Activated CD4-positive, alpha-beta T cell treated with anti-CD3 and anti-CD28 coated beads for 4 hours (primary cell): ENCODE data around the gene SPI1.

Experiments
- DNase-seq, 2 donors: peaks; one replicate each; pipeline ENCODE4 v3.0.0-alpha.2; 2020

Gene SPI1

GRCh38 chr11:47356129-47356997 is 22.0 kb downstream of the SPI1 start:
- no peak for DNase-seq

- DNase-seq = no peak
Measured at GRCh38 chr11:47355283-47356128, 22.8 kb downstream of the SPI1 start.

DNA sequence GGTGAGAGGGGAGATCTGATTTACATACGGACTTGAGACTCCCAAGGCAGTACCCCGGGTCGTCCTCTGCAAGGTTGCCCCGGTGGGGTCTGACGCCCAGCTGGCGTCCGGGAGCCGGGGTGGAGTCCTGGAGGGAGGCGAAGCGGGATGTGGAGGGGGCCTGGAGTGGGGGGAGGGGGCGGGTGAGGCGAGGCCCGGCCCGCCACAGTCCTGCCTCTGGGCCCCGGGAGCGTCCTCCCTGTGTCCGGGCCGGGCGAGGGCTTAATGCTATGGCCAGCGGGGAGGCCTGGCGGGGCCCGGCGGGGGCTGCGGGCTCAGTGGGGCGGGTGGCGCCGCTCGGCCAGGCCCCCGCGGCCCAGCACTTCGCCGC is 23.4 kb downstream of the SPI1 start:
- DNase-seq = no peak

DNA sequence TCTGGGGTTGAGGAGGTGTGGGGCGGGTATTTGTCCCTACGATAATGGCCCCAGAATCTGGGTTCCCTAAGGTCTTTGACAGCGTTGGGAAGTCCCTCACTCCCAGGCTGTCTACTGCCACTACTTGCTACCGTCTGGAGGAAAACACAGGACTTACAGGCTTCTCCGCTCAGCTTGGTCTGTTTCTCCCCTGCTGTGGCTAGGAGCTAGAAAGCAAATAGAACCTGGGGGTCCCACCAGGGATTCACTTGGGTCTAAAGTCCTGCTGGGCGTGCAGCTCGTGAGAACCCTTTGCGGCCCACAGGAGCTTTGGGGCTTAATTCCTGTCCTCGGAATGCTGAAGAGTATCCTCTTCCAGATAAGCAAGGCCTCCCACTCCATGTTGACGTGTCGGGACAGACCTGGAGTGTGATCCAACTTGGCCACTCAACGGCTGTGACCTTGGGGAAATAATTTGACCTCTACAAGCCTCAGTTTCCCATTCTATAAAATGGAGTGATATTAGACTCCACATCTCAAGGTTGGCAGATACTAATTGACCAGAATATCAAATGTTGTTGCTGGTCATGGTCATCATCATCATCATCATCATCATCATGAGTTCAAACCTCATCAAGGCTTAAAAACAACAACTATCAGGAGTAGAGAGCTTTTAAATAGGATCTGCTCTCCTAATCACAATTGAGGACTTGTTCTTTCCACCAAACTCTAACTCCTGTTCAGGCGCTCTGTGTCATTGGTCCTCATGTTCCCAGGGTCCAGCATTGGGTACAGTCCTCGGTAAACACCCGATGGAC is 24.2 kb downstream of the SPI1 start:
- DNase-seq = no peak

DNA sequence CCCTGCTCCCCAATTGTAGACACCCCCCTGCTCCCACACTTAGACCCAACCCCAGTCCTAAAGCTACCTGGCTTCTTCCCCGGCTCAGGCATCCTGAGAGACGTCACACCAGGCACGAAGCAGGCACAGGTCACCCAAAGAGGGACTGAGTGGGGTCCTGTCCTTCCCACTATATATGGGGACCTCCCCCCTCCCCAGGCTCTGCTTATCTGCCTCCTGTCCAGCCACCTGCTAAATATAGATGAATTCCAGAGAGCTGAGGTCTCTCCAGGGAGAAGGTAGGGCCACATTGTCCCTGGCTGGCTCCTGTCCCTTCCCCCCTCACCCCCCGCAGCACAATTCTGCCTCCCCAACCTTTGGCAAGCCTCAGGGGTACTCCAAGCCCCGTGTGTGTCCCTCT is 25.8 kb downstream of the SPI1 start, which contains the start of gene MYBPC3:
MYBPC3 (minus strand) TSS at position 147 of the 400 bp plus-strand sequence; CDS start at position 92, 55 bp downstream.
- DNase-seq = no peak

- no peak for DNase-seq
Measured at GRCh38 chr11:47351156-47352126, 26.9 kb downstream of the SPI1 start.

DNA sequence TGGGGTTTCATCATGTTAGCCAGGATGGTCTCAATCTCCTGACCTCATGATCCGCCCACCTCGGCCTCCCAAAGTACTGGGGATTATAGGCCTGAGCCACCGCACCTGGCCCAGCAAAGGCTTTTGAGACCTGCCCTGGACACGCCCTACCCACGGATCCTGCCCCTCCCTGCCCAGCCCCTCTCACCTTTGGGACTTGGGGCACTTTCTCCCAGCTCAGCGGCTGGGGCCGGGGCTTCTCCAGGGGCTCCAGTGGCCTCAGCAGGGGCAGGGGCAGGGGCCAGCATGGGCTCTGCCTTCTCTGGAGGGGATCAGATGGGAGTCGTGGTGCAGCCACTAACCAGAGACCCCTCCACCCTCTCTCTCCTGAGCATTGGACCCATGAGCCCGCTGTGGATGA is 28.0 kb downstream of the SPI1 start:
- no peak for DNase-seq

GRCh38 chr11:47349521-47350095 is 28.7 kb downstream of the SPI1 start:
- no peak for DNase-seq

DNA sequence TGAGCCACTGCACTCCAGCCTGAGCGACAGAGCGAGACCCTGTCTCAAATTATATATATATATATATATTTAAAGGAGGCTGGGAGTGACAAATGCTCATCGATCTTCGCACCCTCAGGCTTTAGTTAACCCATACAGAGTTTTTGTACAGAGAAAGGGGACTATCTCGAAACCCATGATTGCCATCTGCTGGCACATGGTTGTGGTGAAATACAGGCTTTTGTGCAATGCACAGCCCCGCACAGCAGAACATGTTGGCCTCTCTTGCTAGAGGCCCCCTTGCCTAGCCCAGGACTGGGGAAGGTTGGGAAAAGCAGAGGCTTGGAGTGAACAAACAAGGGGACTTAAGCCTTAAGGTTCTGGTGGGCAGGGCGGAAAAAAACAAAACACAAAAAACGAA is 29.5 kb downstream of the SPI1 start:
- DNase-seq = no peak

DNA sequence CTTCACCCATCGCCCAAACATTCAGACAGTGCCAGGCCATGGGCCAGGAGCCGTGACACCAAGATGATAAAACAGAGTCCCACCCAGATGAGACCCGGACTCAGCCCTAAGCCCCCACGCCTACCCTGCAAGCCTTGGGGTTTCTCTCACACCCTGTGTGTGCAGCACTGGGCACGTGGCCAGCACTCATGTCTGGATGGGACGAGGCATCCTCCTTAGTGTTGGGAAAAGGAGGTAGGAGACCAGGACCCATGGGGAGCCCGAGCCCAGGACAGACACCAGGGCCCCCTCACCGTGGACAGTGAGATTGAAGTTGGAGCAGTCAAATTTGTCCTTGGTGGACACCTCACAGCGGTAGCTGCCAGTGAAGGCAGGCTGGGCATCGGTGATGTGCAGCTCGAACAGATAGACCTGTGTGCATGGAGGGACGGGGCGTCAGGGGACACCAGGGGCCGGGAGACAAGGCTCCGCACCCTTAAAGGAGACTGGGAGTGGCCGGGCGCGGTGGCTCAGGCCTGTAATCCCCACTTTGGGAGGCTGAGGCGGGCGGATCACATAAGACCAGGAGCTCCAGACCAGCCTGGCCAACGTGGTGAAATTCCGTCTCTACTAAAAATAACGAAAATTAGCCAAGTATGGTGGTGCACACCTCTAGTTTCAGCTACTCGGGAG is 30.1 kb downstream of the SPI1 start:
- DNase-seq = no peak

GRCh38 chr11:47347137-47347536 is 31.2 kb downstream of the SPI1 start:
- no peak for DNase-seq

- no peak for DNase-seq
Measured at GRCh38 chr11:47345890-47346563, 32.3 kb downstream of the SPI1 start.

- DNase-seq = no peak
Measured at GRCh38 chr11:47342854-47343253, 35.5 kb downstream of the SPI1 start.

DNA sequence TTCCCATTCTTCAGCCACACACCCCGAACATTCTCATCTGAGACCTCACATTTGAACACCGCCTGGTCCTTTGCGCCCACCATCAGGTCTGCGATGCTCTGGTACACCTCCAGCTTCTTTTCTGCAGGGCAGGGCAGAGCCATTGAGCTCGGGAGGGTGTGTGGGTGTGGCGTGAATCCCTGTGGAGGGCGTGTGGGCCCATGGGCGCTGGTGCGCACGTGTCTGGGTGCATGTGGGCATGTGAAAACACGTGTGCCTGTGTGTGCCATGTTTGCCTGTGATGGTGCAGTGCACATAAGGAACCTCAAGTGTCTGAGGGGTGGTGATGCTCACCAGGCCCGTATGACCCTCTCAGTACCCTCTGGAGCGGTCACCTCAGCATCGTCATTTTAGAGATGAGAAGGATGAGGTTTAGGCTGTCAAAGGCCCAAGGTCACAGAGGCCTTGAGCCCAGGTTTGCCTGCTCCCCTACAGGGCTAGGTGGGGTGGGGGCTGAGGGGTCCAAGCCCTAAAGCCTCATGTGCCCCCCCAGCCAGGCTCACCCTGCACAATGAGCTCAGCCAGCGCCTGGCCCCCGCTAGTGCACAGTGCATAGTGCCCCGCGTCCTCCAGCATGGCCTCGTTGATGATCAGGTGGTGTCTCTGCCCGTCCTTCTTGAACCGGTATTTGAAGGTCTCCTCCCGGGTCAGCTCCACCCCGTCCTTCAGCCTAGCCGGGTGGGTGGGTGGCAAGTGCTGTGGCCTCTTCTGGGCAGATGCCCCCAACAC is 36.1 kb downstream of the SPI1 start:
- DNase-seq = no peak

GRCh38 chr11:47340980-47341775 is 37.2 kb downstream of the SPI1 start:
- no peak for DNase-seq

- no peak for DNase-seq
Measured at GRCh38 chr11:47340010-47340409, 38.3 kb downstream of the SPI1 start.

DNA sequence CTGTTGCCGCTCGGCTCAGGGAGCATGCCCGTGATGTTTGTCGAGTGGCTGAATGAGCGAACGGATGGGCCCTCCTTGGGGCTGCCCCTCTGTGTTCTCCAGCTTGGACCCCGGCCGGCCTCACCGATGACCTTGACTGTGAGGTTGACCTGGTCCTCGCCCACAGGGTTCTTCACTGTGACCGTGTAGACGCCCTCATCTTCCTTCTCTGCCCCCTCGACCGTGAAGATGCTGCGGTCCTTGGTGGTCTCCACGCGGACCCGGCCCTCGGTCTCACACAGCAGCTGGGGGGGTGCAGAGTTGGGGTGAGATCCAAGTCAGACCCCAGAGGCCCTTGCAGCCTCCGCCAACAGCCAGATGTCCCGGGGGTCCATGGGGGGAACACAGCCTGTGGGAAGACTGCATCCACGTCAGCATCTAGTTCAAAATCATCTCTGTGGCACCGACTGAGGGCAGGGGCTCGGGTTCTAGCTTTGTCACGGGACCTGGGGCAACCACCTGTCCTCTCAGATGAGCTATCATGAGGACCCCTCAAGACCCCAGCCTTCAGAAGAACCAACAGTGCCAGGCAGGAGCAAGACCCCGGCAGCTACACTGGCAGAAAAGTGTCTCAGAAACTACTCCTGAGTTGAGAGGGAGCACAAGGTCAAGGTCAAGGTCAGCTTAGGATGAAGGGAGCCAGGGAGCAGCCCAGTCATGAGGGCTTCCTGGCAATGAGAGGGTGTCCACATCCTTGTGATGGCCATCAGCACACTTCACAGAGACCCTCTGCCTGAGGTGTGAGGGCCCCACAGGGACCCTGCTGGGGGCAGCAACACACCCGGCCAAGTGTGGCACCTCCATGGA is 39.7 kb downstream of the SPI1 start:
- no peak for DNase-seq
